Measurements from ENCODE around the gene MRPL40.

DNA sequence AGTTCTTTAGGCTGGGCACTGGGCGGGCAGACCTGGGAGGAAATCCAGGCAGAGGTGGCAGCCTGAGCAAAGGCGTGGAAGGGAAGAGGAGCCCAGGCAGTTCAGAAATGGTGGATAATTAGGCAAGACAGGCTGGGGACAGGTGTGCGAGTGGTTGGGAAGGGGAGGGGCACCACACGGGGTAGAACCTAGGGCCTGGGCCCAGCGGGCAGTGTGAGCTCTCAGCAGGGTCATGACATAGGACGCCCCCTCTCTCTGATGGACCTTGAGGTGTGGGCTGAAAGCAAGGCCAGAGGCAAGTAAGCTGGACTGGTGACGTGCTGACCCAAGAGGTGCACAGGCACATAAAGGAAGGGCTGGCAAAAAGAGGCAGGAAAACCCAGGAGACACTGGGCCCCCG lies 39.9 kb downstream of the MRPL40 start:
- TF ChIP-seq, protein P1, sequence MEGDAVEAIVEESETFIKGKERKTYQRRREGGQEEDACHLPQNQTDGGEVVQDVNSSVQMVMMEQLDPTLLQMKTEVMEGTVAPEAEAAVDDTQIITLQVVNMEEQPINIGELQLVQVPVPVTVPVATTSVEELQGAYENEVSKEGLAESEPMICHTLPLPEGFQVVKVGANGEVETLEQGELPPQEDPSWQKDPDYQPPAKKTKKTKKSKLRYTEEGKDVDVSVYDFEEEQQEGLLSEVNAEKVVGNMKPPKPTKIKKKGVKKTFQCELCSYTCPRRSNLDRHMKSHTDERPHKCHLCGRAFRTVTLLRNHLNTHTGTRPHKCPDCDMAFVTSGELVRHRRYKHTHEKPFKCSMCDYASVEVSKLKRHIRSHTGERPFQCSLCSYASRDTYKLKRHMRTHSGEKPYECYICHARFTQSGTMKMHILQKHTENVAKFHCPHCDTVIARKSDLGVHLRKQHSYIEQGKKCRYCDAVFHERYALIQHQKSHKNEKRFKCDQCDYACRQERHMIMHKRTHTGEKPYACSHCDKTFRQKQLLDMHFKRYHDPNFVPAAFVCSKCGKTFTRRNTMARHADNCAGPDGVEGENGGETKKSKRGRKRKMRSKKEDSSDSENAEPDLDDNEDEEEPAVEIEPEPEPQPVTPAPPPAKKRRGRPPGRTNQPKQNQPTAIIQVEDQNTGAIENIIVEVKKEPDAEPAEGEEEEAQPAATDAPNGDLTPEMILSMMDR (IDR thresholded peaks at IDR 0.05), result no peak
- no peak for TF ChIP-seq POLR2A (IDR thresholded peaks at IDR 0.05)

Measured in uterus (tissue), 2 donors.